Astrocyte (in vitro differentiated cells and primary cell): Measurements from ENCODE around the gene LRPAP1. TPM values are rescaled to one million over a fixed set of nuclear protein-coding genes. Genes with fewer than 3 reads are reported as not detected.
A peak's percentile ranks its signal among the peaks of the same experiment; 100 is the strongest.

ENCODE experiments used
- DNase-seq: peaks from one replicate; pipeline ENCODE4 v3.0.0-alpha.2; 2010; ENCODE audit warnings: low read depth
- FAIRE-seq: peaks from 2 replicates; lab custom pipeline; 2011; peaks lifted over from hg19 to GRCh38; lab: Jason Lieb, UNC
- H2AFZ ChIP-seq: 2 replicates; pipeline ENCODE4 v1.6.0; 2012; ENCODE audit warnings: low read depth, low read length, inconsistent platforms
- H3K27ac ChIP-seq: 2 replicates; pipeline ENCODE4 v1.5.1; 2011; ENCODE audit warnings: low read depth, low read length, inconsistent platforms
- H3K27me3 ChIP-seq: 2 replicates; pipeline ENCODE4 v1.6.0; 2011; ENCODE audit warnings: low read length, inconsistent platforms; ENCODE audit not compliant: insufficient read depth
- H3K36me3 ChIP-seq: 2 replicates; pipeline ENCODE4 v1.5.1; 2011; ENCODE audit warnings: low read length, inconsistent platforms; ENCODE audit not compliant: insufficient read depth
- H3K4me1 ChIP-seq: 2 replicates; pipeline ENCODE4 v1.5.1; 2011; ENCODE audit warnings: low read length, inconsistent platforms; ENCODE audit not compliant: insufficient read depth
- H3K4me2 ChIP-seq: 2 replicates; pipeline ENCODE4 v1.6.0; 2012; ENCODE audit warnings: low read length, inconsistent platforms
- H3K4me3 ChIP-seq: 2 replicates; pipeline ENCODE4 v1.5.1; 2011; ENCODE audit warnings: low read depth, mild to moderate bottlenecking, low read length, inconsistent platforms; ENCODE audit not compliant: insufficient read depth
- H3K79me2 ChIP-seq: 2 replicates; pipeline ENCODE4 v1.6.0; 2012; ENCODE audit warnings: mild to moderate bottlenecking, low read length, inconsistent platforms; ENCODE audit not compliant: insufficient read depth
- H3K9ac ChIP-seq: 2 replicates; pipeline ENCODE4 v1.6.0; 2012; ENCODE audit warnings: mild to moderate bottlenecking, low read length, inconsistent platforms
- H3K9me3 ChIP-seq: 2 replicates; pipeline ENCODE4 v1.5.1; 2012; ENCODE audit warnings: low read depth, mild to moderate bottlenecking, low read length, inconsistent platforms; ENCODE audit not compliant: insufficient read depth
- H4K20me1 ChIP-seq: 2 replicates; pipeline ENCODE4 v1.6.0; 2012; ENCODE audit warnings: low read length, inconsistent platforms; ENCODE audit not compliant: insufficient read depth
- H3K27ac Mint-ChIP-seq: one replicate; pipeline ENCODE4 v1.8.0; 2021; ENCODE audit warnings: mild to moderate bottlenecking, mixed read lengths; ENCODE audit not compliant: unreplicated experiment
- H3K27me3 Mint-ChIP-seq: one replicate; pipeline ENCODE4 v1.8.0; 2021; ENCODE audit warnings: low read depth, mixed read lengths; ENCODE audit not compliant: unreplicated experiment
- H3K36me3 Mint-ChIP-seq: one replicate; pipeline ENCODE4 v1.8.0; 2021; ENCODE audit warnings: low read depth, mixed read lengths; ENCODE audit not compliant: unreplicated experiment
- H3K4me1 Mint-ChIP-seq: one replicate; pipeline ENCODE4 v1.8.0; 2021; ENCODE audit warnings: low read depth, mixed read lengths; ENCODE audit not compliant: unreplicated experiment
- H3K4me3 Mint-ChIP-seq: one replicate; pipeline ENCODE4 v1.8.0; 2021; ENCODE audit warnings: mild to moderate bottlenecking, moderate library complexity, mixed read lengths; ENCODE audit not compliant: unreplicated experiment
- H3K9me3 Mint-ChIP-seq: one replicate; pipeline ENCODE4 v1.8.0; 2021; ENCODE audit warnings: mild to moderate bottlenecking, mixed read lengths; ENCODE audit not compliant: unreplicated experiment
- CTCF ChIP-seq: IDR thresholded peaks from 2 replicates; pipeline ENCODE4 v1.5.1; 2011; ENCODE audit warnings: low read depth, mild to moderate bottlenecking, inconsistent platforms, low read length, moderate library complexity; ENCODE audit not compliant: insufficient read depth
- EZH2 ChIP-seq: IDR thresholded peaks from 2 replicates; pipeline ENCODE4 v1.6.1; 2012; ENCODE audit warnings: mild to moderate bottlenecking, low read length, inconsistent platforms; ENCODE audit not compliant: insufficient read depth
- total RNA-seq: library from RNA; stranded (reverse); gene quantifications from 2 replicates; pipeline ENCODE4 v1.2.1, GENCODE V29; 2021

Gene LRPAP1
- total RNA-seq, 1 donor from 2014 or later: 191 TPM

- DNase-seq (no peak), FAIRE-seq (no peak)
- H3K4me3 ChIP-seq: no peak overlapping the region
- no peak overlapping the region for H3K27ac ChIP-seq
- H3K4me1 ChIP-seq: peaks cover 10% of the 10 kb centered on the region
- TF ChIP-seq EZH2 (no peak), CTCF (no peak)
- H2AFZ ChIP-seq: no peak overlapping the region
- no peak overlapping the region for H3K4me2 ChIP-seq
- peaks cover 4% of the 10 kb centered on the region for H3K27me3 ChIP-seq
- peaks cover 31% of the 10 kb centered on the region for H3K27me3 Mint-ChIP-seq
- no peaks in the 10 kb centered on the region for H3K9me3 ChIP-seq
- no peak overlapping the region for H3K9ac ChIP-seq
- H3K36me3 ChIP-seq: no peaks in the 10 kb centered on the region
- no peaks in the 10 kb centered on the region for H3K36me3 Mint-ChIP-seq
- no peaks in the 10 kb centered on the region for H4K20me1 ChIP-seq
- no peaks in the 10 kb centered on the region for H3K9me3 Mint-ChIP-seq
- no peaks in the 10 kb centered on the region for H3K4me1 Mint-ChIP-seq
- no peaks in the 10 kb centered on the region for H3K79me2 ChIP-seq
- no peak overlapping the region for H3K27ac Mint-ChIP-seq
- H3K4me3 Mint-ChIP-seq: no peak overlapping the region
Measured at GRCh38 chr4:3481783-3482393, 50.3 kb downstream of the LRPAP1 start.

GRCh38 chr4:3481113-3481531 is 51.1 kb downstream of the LRPAP1 start:
- TF ChIP-seq EZH2 (no peak), CTCF (no peak)
- Mint-ChIP-seq H3K4me1 (no peaks in the 10 kb centered on the region), H3K27me3 (peaks cover 35% of the 10 kb centered on the region), H3K27ac (no peak overlapping the region), H3K4me3 (no peak overlapping the region), H3K9me3 (no peaks in the 10 kb centered on the region), H3K36me3 (no peaks in the 10 kb centered on the region)
- Histone ChIP-seq H4K20me1 (no peaks in the 10 kb centered on the region), H3K4me1 (peaks cover 10% of the 10 kb centered on the region), H3K27ac (no peak overlapping the region), H3K79me2 (no peaks in the 10 kb centered on the region), H2AFZ (no peak overlapping the region), H3K4me3 (no peak overlapping the region), H3K9ac (no peak overlapping the region), H3K36me3 (no peaks in the 10 kb centered on the region), H3K27me3 (peaks cover 4% of the 10 kb centered on the region), H3K9me3 (no peaks in the 10 kb centered on the region), H3K4me2 (no peak overlapping the region)
- DNase-seq: no peak
- no peak for FAIRE-seq

GRCh38 chr4:3480528-3481112 is 51.6 kb downstream of the LRPAP1 start:
- Histone ChIP-seq H3K9me3 (no peaks in the 10 kb centered on the region), H3K4me1 (peaks cover 10% of the 10 kb centered on the region), H2AFZ (no peak overlapping the region), H3K36me3 (no peaks in the 10 kb centered on the region), H3K27me3 (peaks cover 4% of the 10 kb centered on the region), H3K27ac (no peak overlapping the region), H4K20me1 (no peaks in the 10 kb centered on the region), H3K4me2 (no peak overlapping the region), H3K4me3 (no peak overlapping the region), H3K9ac (no peak overlapping the region), H3K79me2 (no peaks in the 10 kb centered on the region)
- Mint-ChIP-seq H3K27me3 (peaks cover 35% of the 10 kb centered on the region), H3K9me3 (no peaks in the 10 kb centered on the region), H3K4me1 (no peaks in the 10 kb centered on the region), H3K36me3 (no peaks in the 10 kb centered on the region), H3K4me3 (no peak overlapping the region), H3K27ac (no peak overlapping the region)
- FAIRE-seq: no peak
- TF ChIP-seq CTCF (peak; percentile 91), EZH2 (no peak)
- DNase-seq: peak; percentile 10
